ENCODE results near the gene B4GAT1. TPM values are rescaled to one million over a fixed set of nuclear protein-coding genes. Genes with fewer than 3 reads are reported as not detected.

The B4GAT1 gene
- polyA plus RNA-seq, 1 of the 3 experiments (the other 2 are of a cell fraction), result 26.4 TPM

GRCh38 chr11:66333896-66334604, 13.4 kb downstream of the B4GAT1 start:
- H3K9ac ChIP-seq, result no peak overlapping the region
- peaks cover 17% of the 10 kb centered on the region for H3K79me2 ChIP-seq (ENCODE audit: insufficient read depth)
- TF ChIP-seq FOXM1 (IDR thresholded peaks at IDR 0.05; ENCODE audit: low read depth), result no peak
- no peak for TF ChIP-seq REST (IDR thresholded peaks at IDR 0.05; ENCODE audit: low read depth, low read length)
- no peak for TF ChIP-seq NFIC (IDR thresholded peaks at IDR 0.05; ENCODE audit: borderline replicate concordance)
- TF ChIP-seq SIN3A (IDR thresholded peaks at IDR 0.05; ENCODE audit: borderline replicate concordance, low read depth, low read length), result no peak
- TF ChIP-seq FOSL2 (IDR thresholded peaks at IDR 0.05; ENCODE audit: borderline replicate concordance, low read depth), result no peak
- no peak for TF ChIP-seq USF2 (IDR thresholded peaks at IDR 0.05; ENCODE audit: borderline replicate concordance, low read depth, low read length)
- TF ChIP-seq EP300 (IDR thresholded peaks at IDR 0.05; ENCODE audit: borderline replicate concordance in 1 of 2, low read depth in 1 of 2, low read length in 1 of 2), result no peak
- TF ChIP-seq MEF2A (IDR thresholded peaks at IDR 0.05; ENCODE audit: borderline replicate concordance, low read depth), result no peak
- no peak for TF ChIP-seq PBX3 (IDR thresholded peaks at IDR 0.05)
- no peak for TF ChIP-seq TEAD4 (IDR thresholded peaks at IDR 0.05; ENCODE audit: borderline replicate concordance, insufficient read depth)
- no peak for TF ChIP-seq ELF1 (IDR thresholded peaks at IDR 0.05)
- TF ChIP-seq JUND (IDR thresholded peaks at IDR 0.05), result no peak
- TF ChIP-seq TCF12 (IDR thresholded peaks at IDR 0.05), result no peak
- no peak for TF ChIP-seq GABPA (IDR thresholded peaks at IDR 0.05; ENCODE audit: low read depth)
- TF ChIP-seq CHD2 (IDR thresholded peaks at IDR 0.05; ENCODE audit: low read length, partially characterized antibody), result no peak
- TF ChIP-seq TAF1 (IDR thresholded peaks at IDR 0.05; ENCODE audit: borderline replicate concordance, low read depth, low read length), result no peak
- WGBS (ENCODE audit: low lambda C conversion rate), result 89% methylated on average over 21 of the region's 29 CpGs
- peak overlapping the region; percentile 90; the same call in 1 of the 2 replicates for H3K4me2 ChIP-seq
- POLR2A ChIA-PET, result interaction anchor here (3.2 kb wide), 1 partner anchor 21 kb away, joined by 33 read pairs; no protein-coding TSS in a partner anchor
- H4K20me1 ChIP-seq (ENCODE audit: insufficient read depth), result no peaks in the 10 kb centered on the region; the same call in 1 of the 2 replicates
- H3K4me1 ChIP-seq (ENCODE audit: control insufficient read depth in 1 of 2, insufficient read depth in 2 of 2, low read depth in 1 of 2, low read length in 1 of 2), result peaks cover 24 to 43% of the 10 kb centered on the region in 2 experiments
- H3K36me3 ChIP-seq (replicated peaks in 1 of 2; ENCODE audit: control insufficient read depth in 1 of 2, insufficient read depth in 2 of 2, low read length in 1 of 2), result peaks cover 11 to 30% of the 10 kb centered on the region in 2 experiments
- DNase-seq, result peak; percentile 16
- CTCF ChIA-PET, result interaction anchor here (0.7 to 8.8 kb wide), 10 partner anchors 11 to 111 kb away, joined by 3 to 280 read pairs (median 8); partner anchors contain the start of genes B4GAT1, BRMS1 and CD248
- H2AFZ ChIP-seq (ENCODE audit: low read depth), result no peak overlapping the region
- peaks cover 12% of the 10 kb centered on the region for H3F3A ChIP-seq (replicated peaks; ENCODE audit: insufficient read depth)
- H3K4me3 ChIP-seq (ENCODE audit: low read depth in 2 of 2, low read length in 1 of 2), result no peak overlapping the region
- no peaks in the 10 kb centered on the region for H3K9me2 ChIP-seq
- no peaks in the 10 kb centered on the region for H3K27me3 ChIP-seq (ENCODE audit: insufficient read depth)
- no peaks in the 10 kb centered on the region for H3K9me3 ChIP-seq
- H3K27ac ChIP-seq (ENCODE audit: low read depth in 2 of 2, low read length in 1 of 2), result no peak overlapping the region

All from SK-N-SH (cell line).